ENCODE measurements around the gene CYRIA. TPM values are rescaled to one million over a fixed set of nuclear protein-coding genes. Genes with fewer than 3 reads are reported as not detected.

The CYRIA gene
- total RNA-seq, 2 donors from 2014 or later: 4.4 to 5.3 TPM

GRCh38 chr2:16677875-16678274, 12.2 kb upstream of the CYRIA start:
- TF ChIP-seq, protein P1, sequence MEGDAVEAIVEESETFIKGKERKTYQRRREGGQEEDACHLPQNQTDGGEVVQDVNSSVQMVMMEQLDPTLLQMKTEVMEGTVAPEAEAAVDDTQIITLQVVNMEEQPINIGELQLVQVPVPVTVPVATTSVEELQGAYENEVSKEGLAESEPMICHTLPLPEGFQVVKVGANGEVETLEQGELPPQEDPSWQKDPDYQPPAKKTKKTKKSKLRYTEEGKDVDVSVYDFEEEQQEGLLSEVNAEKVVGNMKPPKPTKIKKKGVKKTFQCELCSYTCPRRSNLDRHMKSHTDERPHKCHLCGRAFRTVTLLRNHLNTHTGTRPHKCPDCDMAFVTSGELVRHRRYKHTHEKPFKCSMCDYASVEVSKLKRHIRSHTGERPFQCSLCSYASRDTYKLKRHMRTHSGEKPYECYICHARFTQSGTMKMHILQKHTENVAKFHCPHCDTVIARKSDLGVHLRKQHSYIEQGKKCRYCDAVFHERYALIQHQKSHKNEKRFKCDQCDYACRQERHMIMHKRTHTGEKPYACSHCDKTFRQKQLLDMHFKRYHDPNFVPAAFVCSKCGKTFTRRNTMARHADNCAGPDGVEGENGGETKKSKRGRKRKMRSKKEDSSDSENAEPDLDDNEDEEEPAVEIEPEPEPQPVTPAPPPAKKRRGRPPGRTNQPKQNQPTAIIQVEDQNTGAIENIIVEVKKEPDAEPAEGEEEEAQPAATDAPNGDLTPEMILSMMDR (IDR thresholded peaks at IDR 0.05): no peak
- no peak for TF ChIP-seq POLR2A (IDR thresholded peaks at IDR 0.05)
- Histone ChIP-seq H3K4me3 (no peak overlapping the region), H3K9me3 (no peaks in the 10 kb centered on the region), H3K36me3 (replicated peaks in 1 of 2; ENCODE audit: insufficient read depth in 1 of 2, low read depth in 2 of 2) (no peaks in the 10 kb centered on the region), H3K27ac (no peak overlapping the region), H3K27me3 (no peaks in the 10 kb centered on the region), H3K4me1 (no peaks in the 10 kb centered on the region)
- DNase-seq: no peak
- intact Hi-C loops (cut with DNase I): no loop called here
- WGBS, 2 donors: 62 to 69% methylated on average over 1 of the region's 1 CpG
- ATAC-seq: no peak

GRCh38 chr2:16675781-16676180, 10.1 kb upstream of the CYRIA start:
- Histone ChIP-seq H3K4me1 (no peaks in the 10 kb centered on the region), H3K4me3 (no peak overlapping the region), H3K27me3 (no peaks in the 10 kb centered on the region), H3K27ac (no peak overlapping the region), H3K9me3 (no peaks in the 10 kb centered on the region), H3K36me3 (replicated peaks in 1 of 2; ENCODE audit: insufficient read depth in 1 of 2, low read depth in 2 of 2) (no peaks in the 10 kb centered on the region)
- TF ChIP-seq, protein P1 (IDR thresholded peaks at IDR 0.05): no peak
- no peak for TF ChIP-seq POLR2A (IDR thresholded peaks at IDR 0.05)
- intact Hi-C loops (cut with DNase I): no loop called here
- DNase-seq (no peak), ATAC-seq (no peak)
- 56% methylated on average over 3 of the region's 3 CpGs for WGBS, 2 donors

DNA sequence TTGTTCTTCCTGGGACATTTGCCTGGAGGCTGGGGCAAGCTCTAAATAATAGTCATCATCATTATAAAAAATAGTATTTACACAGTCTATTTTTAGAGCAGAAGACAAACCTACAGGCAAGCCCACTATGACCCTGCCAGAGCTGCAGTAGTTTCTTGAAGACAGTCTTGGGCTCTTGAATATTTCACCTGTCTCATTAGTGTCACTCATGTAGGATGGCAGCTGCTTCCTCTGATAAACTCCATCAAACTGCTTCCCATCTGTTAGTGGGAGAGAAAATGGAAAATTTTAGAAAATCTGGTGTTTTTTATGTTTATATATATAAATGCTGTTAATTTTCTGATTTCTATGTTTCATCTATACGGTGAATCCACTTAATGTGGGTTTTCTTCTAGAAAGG, 8.5 kb upstream of the CYRIA start:
- DNase-seq (no peak), ATAC-seq (no peak)
- intact Hi-C loops (cut with DNase I): no loop called here
- Histone ChIP-seq H3K27ac (no peak overlapping the region), H3K36me3 (replicated peaks in 1 of 2; ENCODE audit: insufficient read depth in 1 of 2, low read depth in 2 of 2) (no peaks in the 10 kb centered on the region), H3K4me3 (no peak overlapping the region), H3K4me1 (no peaks in the 10 kb centered on the region), H3K9me3 (no peaks in the 10 kb centered on the region), H3K27me3 (no peaks in the 10 kb centered on the region)
- TF ChIP-seq, protein P1 (IDR thresholded peaks at IDR 0.05): no peak
- TF ChIP-seq POLR2A (IDR thresholded peaks at IDR 0.05): no peak
- 84 to 95% methylated on average over 1 of the region's 1 CpG for WGBS, 2 donors

GRCh38 chr2:16671760-16672159, 6.1 kb upstream of the CYRIA start:
- ATAC-seq: no peak
- no peaks in the 10 kb centered on the region for H3K36me3 ChIP-seq (replicated peaks in 1 of 2; ENCODE audit: insufficient read depth in 1 of 2, low read depth in 2 of 2)
- no peak overlapping the region for H3K4me3 ChIP-seq
- TF ChIP-seq, protein P1 (IDR thresholded peaks at IDR 0.05): no peak
- TF ChIP-seq POLR2A (IDR thresholded peaks at IDR 0.05): no peak
- 58 to 80% methylated on average over 1 of the region's 1 CpG for WGBS, 2 donors
- no peaks in the 10 kb centered on the region for H3K9me3 ChIP-seq
- DNase-seq: peak; percentile 20 to 41 (median 38)
- H3K27ac ChIP-seq: no peak overlapping the region
- H3K27me3 ChIP-seq: no peaks in the 10 kb centered on the region
- H3K4me1 ChIP-seq: no peaks in the 10 kb centered on the region
- intact Hi-C loops (cut with DNase I): no loop called here

GRCh38 chr2:16669388-16669787, 3.8 kb upstream of the CYRIA start:
- WGBS, 2 donors: 27 to 37% methylated on average over 3 of the region's 3 CpGs
- H3K27me3 ChIP-seq: no peaks in the 10 kb centered on the region
- no peak overlapping the region for H3K4me3 ChIP-seq
- no peaks in the 10 kb centered on the region for H3K9me3 ChIP-seq
- TF ChIP-seq POLR2A (IDR thresholded peaks at IDR 0.05): no peak
- TF ChIP-seq, protein P1 (IDR thresholded peaks at IDR 0.05): no peak
- DNase-seq (no peak), ATAC-seq (no peak)
- no peaks in the 10 kb centered on the region for H3K36me3 ChIP-seq (replicated peaks in 1 of 2; ENCODE audit: insufficient read depth in 1 of 2, low read depth in 2 of 2)
- H3K4me1 ChIP-seq: peaks cover 16% of the 10 kb centered on the region
- intact Hi-C loops (cut with DNase I): no loop called here
- no peak overlapping the region for H3K27ac ChIP-seq

Measured in body of pancreas (tissue), 4 donors.